GM18526 (cell line): ENCODE data around the gene TSHZ1.

Source experiments
- POLR2A ChIP-seq: IDR thresholded peaks from 3 replicates; pipeline ENCODE4 v1.6.1; 2011; ENCODE audit not compliant: insufficient read length; ENCODE audit errors: extremely low read depth

The TSHZ1 gene

DNA sequence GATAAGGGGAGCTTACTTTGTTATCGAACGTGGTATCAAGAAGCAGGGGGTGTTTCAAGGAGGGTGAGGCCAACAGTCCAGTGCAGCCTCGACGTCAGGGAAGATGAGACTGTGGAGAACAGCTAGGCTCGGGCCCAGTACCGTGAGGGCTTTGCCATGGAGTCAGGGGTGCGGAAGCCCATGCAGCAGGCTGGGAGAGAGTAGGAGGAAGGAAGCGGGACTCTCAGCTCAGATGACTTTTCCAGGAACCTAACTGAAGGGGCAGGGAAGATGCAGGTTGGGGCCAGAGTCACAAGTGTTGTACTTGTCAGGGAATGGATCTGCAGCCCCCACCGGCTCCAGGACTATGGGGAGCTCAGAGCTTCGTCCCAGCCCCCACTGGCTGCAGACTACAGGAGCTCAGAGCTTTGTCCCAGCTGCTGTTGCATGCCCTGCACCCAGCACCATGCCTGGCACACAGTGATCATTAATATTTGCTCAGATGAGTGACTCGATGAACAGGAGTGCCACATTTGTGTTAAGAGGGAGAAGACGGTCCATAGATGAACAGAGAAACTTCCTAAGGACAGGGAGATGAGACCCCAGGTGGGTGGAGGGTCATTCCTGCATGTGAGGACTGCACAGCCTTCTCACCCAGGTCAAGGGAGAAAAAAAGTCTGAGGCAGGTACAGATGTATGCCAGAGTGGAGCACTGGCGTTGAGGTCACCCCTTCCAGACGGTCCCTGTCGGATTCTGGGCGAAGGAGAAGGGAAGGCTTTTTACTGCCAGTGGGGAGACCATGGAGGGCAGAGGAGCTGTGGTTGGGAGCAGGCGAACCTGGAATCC is 38.1 kb upstream of the TSHZ1 start:
- TF ChIP-seq POLR2A, result no peak

DNA sequence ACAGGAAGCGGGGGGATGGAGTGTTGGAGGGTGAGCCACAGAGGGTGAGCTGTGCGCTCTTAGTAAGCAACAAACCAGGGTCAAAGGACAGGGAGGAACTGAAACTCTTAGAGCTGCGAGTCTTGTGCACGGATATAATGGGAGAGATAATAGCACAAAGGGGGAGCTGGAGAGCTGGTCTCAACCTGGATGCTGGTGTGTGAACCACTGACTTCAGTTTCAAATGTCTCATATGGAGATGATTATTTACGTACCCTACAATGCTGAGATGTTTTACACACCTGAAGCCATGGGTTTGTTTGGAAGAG is 37.5 kb upstream of the TSHZ1 start:
- no peak for TF ChIP-seq POLR2A

DNA sequence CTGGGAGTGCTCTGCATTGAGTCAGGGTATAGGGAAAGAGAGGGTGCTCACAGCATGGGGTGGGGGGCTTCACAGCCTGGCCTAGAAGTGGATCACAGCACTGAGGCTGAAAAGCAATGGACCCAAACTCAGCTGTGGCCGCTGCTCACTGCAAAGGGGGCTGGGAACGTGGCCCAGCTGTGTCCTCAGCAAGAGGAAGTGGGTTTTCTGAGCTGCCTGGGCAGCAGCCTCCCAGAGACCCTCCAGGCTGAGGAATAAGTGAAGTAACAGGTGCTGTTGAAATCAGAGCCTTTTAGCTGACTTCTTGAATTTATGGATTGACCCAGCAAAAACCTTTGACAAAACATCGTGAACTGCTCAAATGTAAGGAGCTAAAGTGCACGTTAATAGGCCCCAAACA is 36.9 kb upstream of the TSHZ1 start:
- no peak for TF ChIP-seq POLR2A

DNA sequence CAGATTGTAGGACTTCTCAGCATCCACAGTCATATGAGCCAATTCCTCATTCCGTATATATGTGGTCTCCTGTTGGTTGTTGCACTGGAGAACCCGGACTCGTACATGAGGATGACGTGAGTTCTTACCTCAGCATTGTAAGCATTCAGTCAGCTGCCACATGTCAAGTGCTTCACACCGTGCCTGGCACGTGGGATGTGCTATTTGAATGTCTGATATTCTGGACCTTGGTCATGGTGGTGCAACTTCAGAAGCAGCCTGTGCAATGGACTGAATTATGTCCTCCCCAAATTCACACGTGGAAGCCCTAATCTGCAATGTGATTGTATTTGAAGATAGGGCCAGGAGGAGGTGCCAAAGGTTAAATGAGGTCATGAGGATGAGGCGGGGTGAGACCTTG is 33.7 kb upstream of the TSHZ1 start:
- TF ChIP-seq POLR2A, result no peak

DNA sequence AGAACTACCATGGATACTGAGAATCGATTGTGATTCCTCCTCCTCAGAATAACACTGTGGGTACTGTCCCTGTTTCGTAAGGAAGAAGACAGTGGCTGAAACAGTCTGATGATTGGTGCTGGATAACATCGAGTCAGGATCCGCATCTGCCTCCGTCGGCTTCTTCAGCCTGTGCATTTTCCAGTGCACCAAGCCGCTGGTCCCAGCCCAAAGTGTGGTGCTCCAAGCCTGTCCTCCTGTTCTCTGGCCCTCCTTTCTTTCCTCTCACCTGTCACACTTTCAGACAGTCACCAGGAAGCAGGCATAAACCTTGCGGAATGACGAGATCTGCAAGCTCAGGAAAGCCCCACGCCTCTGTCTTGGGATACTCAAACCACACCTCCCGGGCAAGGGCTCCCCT is 32.2 kb upstream of the TSHZ1 start:
- TF ChIP-seq POLR2A, result no peak

DNA sequence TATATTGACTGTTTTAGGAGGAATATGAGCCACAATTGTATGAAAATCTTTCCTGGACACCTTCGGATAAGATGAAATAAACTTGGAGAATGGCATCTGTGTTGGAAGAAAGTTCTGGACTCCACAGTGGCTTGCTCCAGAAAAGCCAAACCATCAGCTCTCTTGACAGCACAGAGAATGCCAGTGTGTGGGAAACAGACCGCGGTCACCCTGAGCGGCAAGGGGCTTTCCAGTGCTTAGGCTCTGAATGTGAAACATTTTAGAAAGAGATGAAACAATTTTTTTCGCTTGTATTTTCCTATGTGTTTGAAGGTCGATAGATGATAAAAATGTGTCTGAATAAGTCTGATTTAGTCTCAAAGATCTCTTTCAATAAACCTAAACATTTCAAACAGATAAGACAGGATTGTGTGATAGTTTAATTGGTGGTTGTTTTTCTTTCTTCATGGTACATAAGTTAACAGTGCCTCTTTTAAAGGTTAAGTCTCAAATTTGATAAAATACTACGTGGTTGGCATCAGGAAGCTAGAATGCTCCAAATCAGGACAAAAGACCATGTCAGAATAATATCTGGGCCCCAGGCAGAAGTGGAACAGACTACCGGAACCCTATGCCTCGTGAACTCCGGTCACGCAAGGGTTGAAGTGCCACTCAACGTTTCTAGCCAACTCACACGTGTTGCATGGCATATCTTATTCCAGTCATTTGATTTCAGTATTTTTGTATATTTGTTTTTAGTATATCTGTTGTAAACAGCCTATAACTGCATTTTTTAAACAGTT is 30.6 kb upstream of the TSHZ1 start:
- no peak for TF ChIP-seq POLR2A

DNA sequence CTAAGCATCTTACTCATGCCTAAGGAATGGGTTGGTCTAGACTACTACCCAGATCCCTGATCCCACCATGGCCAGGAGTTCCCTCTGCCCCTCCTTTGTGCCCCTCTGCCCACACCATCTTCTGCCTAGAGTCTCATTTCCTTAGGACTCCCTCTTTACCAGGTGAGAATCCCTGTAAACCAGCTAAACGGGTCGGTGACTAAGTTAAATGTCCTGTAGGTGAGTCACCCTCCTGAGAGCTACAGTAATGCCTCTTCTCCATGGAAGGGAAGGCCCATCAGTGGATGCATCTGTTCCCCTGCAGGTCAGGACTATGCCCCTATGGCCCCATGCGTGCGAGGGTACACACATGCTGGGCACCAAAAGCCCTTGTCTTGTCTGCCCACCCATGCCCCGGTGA is 27.1 kb upstream of the TSHZ1 start:
- TF ChIP-seq POLR2A, result no peak

DNA sequence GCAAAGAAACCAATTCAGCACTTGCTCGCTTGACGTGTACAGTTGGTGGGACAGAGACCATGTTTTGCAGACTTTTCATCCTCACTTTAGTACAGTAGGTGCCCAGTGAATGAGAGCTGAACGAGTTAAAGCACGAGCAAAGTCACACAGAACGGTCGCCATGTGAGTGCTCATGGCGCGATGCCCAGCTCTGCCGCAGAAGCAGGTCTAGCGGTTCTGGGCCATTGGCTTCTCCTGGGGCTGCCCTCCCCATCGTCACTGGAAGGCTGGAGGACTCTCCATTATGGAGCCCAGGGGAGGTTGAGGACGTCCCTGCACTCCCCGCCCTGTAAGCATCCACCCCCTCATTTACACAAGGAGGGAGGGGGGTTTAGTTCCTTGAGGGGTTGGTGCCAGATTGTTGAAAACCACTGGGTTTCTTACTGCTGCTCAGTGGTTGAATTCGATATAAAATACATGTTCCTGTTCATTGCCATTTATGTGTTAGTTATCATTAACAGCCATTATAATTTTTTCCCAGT is 26.6 kb upstream of the TSHZ1 start:
- no peak for TF ChIP-seq POLR2A

DNA sequence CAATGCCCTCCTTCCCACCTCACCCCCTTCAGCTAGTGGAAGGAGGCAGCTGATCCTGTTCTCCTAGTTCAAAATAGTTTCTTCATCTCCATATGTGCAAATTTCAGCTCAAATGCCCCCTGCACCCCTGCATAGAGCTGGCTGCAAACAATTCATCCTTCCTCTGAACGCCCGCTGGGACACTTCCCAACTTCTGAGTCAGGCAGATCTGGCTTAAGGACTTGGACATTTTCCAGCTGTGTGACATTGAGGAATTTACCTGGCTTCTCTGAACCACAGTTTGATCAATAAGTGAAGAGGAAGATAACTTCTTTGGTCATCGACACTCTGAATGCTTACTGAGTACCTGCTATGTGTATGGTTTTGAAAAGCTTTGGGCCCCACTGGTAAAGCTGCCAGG is 25.1 kb upstream of the TSHZ1 start:
- no peak for TF ChIP-seq POLR2A

DNA sequence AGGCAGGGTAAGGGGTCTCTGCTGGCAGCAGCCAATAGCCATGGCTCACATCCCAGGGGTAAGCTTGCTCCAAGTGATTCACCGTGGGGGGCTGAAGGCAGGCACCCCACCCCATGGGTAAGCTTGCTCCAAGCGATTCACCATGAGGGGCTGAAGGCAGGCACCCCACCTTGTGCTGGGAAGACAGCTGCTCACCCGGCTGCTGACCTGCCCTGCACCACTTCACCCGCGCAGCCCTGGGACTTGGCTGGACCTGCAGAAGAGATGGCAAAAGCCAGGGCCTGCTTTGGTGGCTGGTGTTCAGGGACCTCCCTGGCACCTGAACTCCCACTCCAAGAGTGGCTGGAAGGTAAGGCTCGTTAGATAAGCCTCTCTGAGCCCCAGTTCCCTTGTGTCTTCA is 20.9 kb upstream of the TSHZ1 start:
- TF ChIP-seq POLR2A, result no peak

DNA sequence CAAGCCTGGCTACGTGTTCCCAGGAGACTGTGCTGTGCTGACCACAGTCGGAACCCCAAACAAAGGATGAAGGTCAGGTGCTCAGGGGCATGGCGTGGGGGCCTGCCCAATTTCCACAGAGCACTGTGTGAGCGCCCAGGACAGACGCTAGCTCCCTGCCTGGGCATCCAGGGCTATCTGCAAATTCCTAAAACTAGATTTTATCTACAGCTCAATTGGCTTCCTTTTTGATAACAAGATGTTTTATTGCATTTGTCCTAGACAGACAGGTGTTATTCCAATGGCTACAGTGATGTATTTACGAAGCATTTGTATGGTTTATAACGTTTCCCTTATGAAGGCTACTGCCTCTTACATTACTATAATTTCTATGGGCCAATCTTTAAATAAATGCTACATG is 17.7 kb upstream of the TSHZ1 start:
- TF ChIP-seq POLR2A, result no peak

DNA sequence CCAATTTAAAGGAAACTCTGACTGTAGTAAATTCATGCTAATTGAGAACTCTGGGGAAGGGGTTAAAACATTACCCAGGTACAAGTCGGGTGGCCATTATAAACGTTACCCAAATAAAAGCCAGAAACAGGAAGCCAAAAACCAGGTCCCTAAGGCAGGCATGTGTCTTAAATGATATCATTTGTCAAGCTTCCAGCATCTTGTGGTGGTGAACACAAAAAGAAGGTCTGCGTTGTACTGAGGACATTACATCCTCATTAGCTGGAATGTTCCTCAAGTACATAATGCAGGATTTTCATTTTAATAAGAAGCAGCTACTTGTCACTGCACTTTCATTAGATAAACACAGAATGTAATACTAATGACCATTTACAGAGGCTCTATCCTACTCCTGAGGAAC is 12.6 kb upstream of the TSHZ1 start:
- no peak for TF ChIP-seq POLR2A

DNA sequence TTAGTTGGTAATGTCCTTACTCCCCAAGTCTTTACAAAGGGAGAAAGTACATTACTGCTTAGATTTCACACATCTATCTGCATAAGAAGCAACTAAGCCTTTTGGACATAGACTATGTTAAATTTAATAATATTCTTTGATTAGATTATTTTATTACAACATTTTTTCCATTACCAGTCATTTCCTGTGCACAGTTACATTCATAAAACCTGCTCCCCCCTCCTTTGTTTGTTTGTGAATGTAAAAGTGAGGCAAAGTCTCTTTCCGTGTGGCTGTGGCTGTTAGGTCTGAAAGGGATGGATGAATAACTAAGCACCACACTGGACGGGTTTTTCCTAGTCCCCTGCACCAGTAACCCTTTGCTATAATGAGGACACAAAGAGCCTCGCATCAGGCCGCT is 11.3 kb upstream of the TSHZ1 start:
- TF ChIP-seq POLR2A, result no peak

DNA sequence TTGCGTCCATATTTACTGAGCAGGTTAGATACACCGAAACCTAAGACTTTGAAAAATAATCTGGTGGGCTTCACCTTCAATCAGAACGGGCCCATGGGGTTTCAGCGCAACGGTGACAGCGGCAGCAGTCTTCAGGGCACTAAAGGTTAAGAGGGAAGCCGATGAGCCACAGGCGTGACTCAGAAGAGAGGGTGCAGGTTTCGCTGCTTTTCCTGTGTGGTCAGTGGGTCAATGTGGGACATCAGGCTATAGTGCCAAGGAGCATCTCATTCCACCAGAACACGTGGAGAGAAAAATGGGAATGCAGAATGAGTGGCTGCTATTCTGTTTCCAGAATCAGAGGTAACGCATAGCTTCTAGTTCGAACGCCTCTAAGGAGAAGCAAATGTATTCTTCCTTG is 10.5 kb upstream of the TSHZ1 start:
- TF ChIP-seq POLR2A, result no peak

DNA sequence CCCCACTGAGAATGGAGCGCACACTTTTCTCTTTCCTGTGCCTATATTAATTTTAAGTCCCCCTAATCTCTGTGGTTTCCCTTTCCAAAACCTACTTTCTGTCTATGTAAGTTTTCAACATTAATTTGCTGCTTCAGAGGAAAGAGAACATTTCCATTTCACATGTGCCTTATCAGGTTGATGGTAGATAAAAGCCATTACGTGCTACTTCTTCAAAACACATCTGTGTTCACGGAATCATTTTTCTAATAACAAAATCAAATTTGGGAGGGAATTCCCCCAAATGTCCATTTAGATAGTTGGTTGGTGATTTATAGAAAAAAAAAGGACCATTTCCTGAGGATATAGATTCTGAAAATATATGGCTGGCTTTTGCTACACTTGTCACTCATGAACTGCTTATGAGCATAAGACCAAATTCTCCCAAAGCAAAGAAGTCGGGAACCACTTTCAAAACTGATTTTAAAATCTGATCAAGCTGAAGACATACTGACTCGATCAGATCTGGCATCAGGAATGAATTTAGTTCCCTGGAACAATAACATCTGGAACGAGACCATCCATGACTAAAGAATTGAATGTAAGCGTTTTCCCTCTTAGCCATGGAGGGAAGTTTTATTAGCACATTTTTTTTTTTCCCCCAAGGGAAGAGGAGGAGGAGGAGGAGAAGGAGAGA is 9.9 kb upstream of the TSHZ1 start:
- TF ChIP-seq POLR2A, result no peak
